LNCaP clone FGC (cell line): ENCODE data around the gene MRM3.
"Not testable (repeated sequence)": the region's sequence is repeated elsewhere in the genome, so short reads cannot be mapped to it uniquely, and the experiment has no call there.

Experiments
- DNase-seq: peaks from one replicate; pipeline ENCODE4 v3.0.0-alpha.2; 2011; ENCODE audit warnings: low read depth
- H3K4me3 ChIP-seq: 2 replicates; pipeline ENCODE4 v1.5.1; 2011; ENCODE audit warnings: mild to moderate bottlenecking, low read depth, low read length, control low read depth
- CTCF ChIP-seq: IDR thresholded peaks from 2 replicates; pipeline ENCODE4 v1.5.1; 2012; ENCODE audit warnings: mild to moderate bottlenecking; ENCODE audit not compliant: control insufficient read depth, insufficient read depth; ENCODE audit errors: extremely low read depth

MRM3 gene

GRCh38 chr17:830381-830780 lies 48.2 kb downstream of the MRM3 start:
- DNase-seq: no peak
- no peak for TF ChIP-seq CTCF
- H3K4me3 ChIP-seq: no peak overlapping the region

- H3K4me3 ChIP-seq: no peak overlapping the region
- no peak for TF ChIP-seq CTCF
- no peak for DNase-seq
These were observed 48.8 kb downstream of the MRM3 start for GRCh38 chr17:830950-831349.

- no peak overlapping the region for H3K4me3 ChIP-seq
- no peak for TF ChIP-seq CTCF
- DNase-seq: no peak
These were observed 52.0 kb downstream of the MRM3 start for GRCh38 chr17:834136-834535.

GRCh38 chr17:835263-835662 lies 53.1 kb downstream of the MRM3 start:
- TF ChIP-seq CTCF: no peak
- no peak overlapping the region for H3K4me3 ChIP-seq
- no peak for DNase-seq

- not testable (repeated sequence) for DNase-seq, H3K4me3 ChIP-seq
These were observed 53.6 kb downstream of the MRM3 start for GRCh38 chr17:835721-836120.

GRCh38 chr17:836151-836550 lies 54.0 kb downstream of the MRM3 start:
- no peak overlapping the region for H3K4me3 ChIP-seq
- no peak for DNase-seq
- no peak for TF ChIP-seq CTCF

GRCh38 chr17:838486-838885 lies 56.3 kb downstream of the MRM3 start:
- no peak for TF ChIP-seq CTCF
- DNase-seq: no peak
- H3K4me3 ChIP-seq: no peak overlapping the region

GRCh38 chr17:841313-841712 lies 59.2 kb downstream of the MRM3 start:
- TF ChIP-seq CTCF: no peak
- no peak overlapping the region for H3K4me3 ChIP-seq
- DNase-seq: no peak
